GM19351 (cell line): Measurements from ENCODE around the gene IGSF9.
A peak's percentile ranks its signal among the peaks of the same experiment; 100 is the strongest.

Experiments used
- ATAC-seq: cut with Tn5 transposase; IDR thresholded peaks from one replicate; pipeline ENCODE4 v1.9.1; 2021; ENCODE audit warnings: mild to moderate bottlenecking, moderate library complexity; ENCODE audit not compliant: unreplicated experiment

The IGSF9 gene

GRCh38 chr1:159934136-159935039, 11.0 kb downstream of the IGSF9 start:
- no peak for ATAC-seq

- ATAC-seq, result no peak
These were observed 12.1 kb downstream of the IGSF9 start for GRCh38 chr1:159933347-159933746.

- ATAC-seq, result no peak
These were observed 12.8 kb downstream of the IGSF9 start for GRCh38 chr1:159932296-159933285.

DNA sequence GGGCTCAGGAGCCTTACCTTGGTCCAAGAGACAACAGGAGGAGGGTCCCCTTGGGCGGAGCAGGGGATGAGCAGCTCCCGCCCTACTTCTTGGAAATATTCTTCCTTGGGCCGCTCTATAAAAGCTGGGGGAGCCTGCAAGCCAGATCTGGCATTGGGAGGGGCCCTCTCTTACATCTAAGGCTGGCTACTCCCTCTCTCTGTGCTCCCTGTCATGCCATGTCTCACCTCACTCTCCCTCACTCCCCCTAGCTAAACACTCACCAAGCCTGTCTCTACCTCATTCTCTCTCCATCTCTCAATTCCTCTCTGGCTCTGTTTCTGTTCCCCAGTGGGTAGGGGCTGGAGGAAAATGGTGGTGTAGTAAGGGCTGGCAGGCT, 13.6 kb downstream of the IGSF9 start:
- no peak for ATAC-seq

- no peak for ATAC-seq
These were observed 14.2 kb downstream of the IGSF9 start for GRCh38 chr1:159931101-159931794.

DNA sequence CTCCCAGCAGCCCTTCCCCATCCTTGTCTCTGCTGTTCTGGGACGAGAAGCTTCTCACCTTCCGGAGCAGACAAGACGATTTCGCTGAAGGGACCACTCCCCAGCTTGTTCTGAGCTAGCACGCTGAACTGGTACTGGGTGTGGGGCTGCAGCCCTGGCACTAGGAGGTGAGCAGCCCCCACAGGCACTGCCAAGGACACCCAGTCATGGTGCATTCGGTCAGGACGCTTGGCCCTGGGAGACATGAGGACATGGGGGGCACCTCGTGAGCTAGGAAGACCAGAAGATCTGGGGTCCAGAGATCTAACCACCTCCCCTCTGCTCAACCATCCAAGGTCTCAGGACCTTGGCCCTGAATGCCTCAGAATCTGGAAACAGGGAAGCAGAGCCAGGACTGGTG, 14.8 kb downstream of the IGSF9 start:
- no peak for ATAC-seq

DNA sequence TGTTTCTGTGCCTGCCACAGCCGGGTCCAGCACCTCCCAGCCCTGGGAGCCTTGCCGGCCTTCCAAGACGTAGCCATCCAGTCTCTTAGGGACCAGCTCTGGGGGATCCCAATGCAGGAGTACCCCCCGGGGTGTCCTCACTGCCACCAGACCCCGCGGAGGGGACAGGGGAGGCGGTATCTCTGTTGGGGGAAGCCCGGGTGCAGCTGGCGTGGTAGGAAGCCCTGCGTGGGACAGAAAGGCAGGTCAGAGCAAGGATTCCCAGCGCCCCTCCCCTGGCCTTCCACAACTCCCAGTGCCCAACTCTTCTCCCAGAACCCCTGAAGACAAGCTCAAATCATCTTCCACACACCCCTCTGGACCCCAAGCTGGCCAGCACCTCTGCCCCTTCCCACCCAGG, 15.2 kb downstream of the IGSF9 start:
- no peak for ATAC-seq

- ATAC-seq, result no peak
These were observed 16.0 kb downstream of the IGSF9 start for GRCh38 chr1:159929155-159930051.

DNA sequence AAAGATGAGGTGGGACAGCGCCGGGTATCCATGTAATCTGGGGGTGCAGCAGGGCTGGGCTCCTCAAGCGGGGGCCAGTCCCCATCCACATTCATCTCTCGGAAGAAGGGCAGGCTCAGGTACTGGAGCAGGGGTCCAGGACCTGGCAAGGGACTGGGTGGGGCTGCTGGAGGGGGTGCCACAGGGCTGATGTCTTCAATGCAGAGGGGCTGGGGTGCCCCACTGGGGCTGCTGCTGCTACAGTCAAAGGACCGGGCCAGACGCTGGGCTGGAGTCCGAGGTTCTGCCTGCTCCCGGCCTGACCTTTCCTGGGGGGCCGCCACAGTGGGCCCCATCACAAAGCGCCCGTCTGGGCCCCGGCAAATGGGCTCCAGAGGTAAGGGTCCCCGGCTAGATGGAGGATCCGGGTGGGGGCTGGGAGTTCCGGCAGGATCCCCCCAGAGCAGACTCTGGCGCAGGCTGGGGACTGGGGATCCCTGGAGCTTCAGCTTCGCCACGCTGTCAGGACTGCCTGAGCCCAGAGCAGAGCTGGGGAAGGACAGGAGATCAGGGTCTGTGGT, 16.8 kb downstream of the IGSF9 start:
- no peak for ATAC-seq

DNA sequence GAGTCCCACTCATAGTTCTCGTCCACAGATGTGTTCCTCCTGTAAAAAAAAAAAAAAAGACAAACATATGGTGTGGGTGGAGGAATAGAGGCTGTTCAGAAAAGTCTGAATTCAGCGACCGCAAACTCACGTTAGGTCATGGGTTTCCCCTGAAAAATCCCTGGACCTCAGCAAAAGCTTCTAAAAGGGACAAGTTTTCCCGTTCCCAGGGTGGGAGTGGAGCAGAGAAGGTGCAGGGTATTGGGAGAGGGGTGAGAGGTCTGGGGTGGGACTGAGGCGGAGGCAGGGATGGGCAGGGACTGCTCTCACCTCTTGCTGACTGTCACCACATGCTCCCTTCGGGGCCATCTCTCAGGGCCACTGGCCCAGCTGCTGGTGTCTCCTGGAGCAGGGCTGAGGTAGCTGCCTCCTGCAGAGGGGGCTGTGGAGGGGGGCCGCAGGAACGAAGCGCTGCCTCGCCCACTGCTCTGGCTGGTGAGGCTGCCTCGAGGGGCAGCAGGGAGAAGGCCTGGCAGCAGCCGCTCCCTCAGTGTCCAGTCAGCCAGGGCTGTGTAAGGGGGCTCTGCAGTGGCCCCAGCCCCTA, 17.5 kb downstream of the IGSF9 start:
- ATAC-seq, result no peak

DNA sequence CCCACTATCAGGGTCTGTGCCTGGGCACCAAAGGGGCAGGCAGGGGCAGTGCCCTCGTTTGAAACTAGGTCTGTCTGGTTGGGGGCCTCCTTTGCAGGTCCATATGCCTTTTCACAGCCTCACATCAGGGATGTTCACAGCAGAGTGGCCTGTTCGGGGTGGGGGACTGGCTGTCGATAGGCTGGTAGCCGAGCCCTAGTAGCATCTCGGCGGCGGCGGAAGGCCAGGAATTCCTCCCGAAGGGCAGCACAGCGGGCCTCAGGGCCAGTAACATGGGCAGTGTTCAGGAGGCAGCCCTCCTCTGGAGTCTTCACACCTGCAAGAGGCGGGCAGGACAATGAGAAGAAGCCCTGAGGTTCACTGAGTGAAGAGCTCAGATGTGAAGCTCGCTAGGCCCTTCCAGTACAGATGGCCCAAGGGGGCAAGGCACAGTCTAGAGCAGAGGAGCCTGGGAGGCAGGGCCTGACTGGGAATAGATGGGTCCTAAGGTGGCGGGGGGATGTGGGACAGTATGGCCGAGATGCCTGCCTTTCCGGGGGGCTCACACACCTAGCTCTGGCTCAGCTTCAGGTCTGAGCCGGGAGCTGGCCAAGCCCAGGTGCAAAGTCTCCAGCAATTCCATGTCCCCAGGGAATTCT, 18.1 kb downstream of the IGSF9 start:
- no peak for ATAC-seq

GRCh38 chr1:159925719-159926078, 19.7 kb downstream of the IGSF9 start:
- ATAC-seq, result peak; percentile 1

GRCh38 chr1:159924791-159925718, 20.4 kb downstream of the IGSF9 start, which contains the start of gene TAGLN2:
Gene TAGLN2, minus strand, starts transcription at chr1:159925507. Its CDS starts 4,998 bp downstream, at chr1:159920509.
- peak; percentile 63 for ATAC-seq

GRCh38 chr1:159924025-159924790, 21.2 kb downstream of the IGSF9 start:
- ATAC-seq, result no peak

DNA sequence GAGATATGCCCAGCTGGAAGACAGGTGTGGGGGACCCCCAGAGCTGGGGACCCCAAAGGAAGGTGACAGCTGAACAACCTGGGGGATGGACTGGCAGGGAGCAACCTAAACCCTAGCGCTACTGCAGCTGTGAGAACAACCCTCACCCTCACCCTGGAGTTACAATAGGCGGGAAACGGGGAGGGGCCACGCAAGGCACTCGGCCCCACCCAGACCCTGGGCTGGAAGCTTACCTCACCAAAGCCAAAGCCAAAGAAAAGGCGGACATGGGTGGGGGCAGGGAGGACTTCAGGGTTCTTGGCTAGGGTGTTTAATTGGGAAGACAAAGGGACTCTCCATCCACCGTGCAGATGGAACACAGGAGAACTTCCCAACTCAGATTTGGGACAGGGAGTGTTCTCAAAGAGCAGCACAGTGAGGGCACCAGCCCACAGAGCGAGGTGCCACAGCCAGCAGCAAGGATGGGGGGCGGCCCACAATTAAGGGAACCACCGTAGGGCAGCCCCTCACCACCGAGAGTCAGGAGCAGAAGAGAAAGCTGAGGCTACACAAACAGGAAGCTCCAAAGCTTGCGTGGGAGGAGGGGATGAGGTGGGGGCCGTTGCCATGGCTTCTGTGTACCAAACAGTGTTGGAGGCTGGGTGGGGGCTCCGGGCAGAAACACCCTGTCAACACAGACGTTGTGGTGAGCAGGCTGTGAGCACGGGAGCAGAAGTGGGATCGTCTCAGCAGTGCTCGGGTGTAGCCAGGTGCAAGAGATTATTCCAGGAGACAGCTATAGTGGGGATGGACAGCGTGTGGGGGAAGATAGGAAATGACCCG, 22.0 kb downstream of the IGSF9 start:
- ATAC-seq, result peak; percentile 33
